ENCODE results near the gene UQCR11. TPM values are rescaled to one million over a fixed set of nuclear protein-coding genes. Genes with fewer than 3 reads are reported as not detected.

The UQCR11 gene
- total RNA-seq, 3 donors from 2014 or later (not counting 1 experiment from before 2014, with no cell fraction given) = 91.2 to 142 (median 99.1) TPM

- no peaks in the 10 kb centered on the region for H3K36me3 Mint-ChIP-seq
- no peaks in the 10 kb centered on the region for H3K27me3 Mint-ChIP-seq (ENCODE audit: low read depth in 2 of 2)
- no peak for TF ChIP-seq CTCF (IDR thresholded peaks at IDR 0.05)
- H3K9me3 ChIP-seq (ENCODE audit: control insufficient read depth, insufficient read depth, low read length) = no peaks in the 10 kb centered on the region
- peaks cover 20% of the 10 kb centered on the region for H3K36me3 ChIP-seq (ENCODE audit: control insufficient read depth, insufficient read depth, low read length)
- ATAC-seq (no peak), DNase-seq (no peak)
- no peak overlapping the region for H3K27ac Mint-ChIP-seq
- 97% methylated on average over 5 of the region's 5 CpGs for WGBS (ENCODE audit: insufficient coverage)
- intact Hi-C loops (cut with micrococcal nuclease) = no loop called here
- peaks cover 3% of the 10 kb centered on the region for H3K4me1 ChIP-seq (ENCODE audit: control insufficient read depth, insufficient read depth, low read length)
- H3K4me3 Mint-ChIP-seq = no peak overlapping the region
- no peak overlapping the region for H3K4me3 ChIP-seq (ENCODE audit: low read length)
- H3K27me3 ChIP-seq (ENCODE audit: control insufficient read depth, insufficient read depth, low read length) = no peaks in the 10 kb centered on the region
- peaks cover 0 to 10% of the 10 kb centered on the region in 2 donors for H3K4me1 Mint-ChIP-seq
- no peak overlapping the region for H3K27ac ChIP-seq (ENCODE audit: low read length)
- no peaks in the 10 kb centered on the region for H3K9me3 Mint-ChIP-seq
These were observed 29.6 kb upstream of the UQCR11 start for GRCh38 chr19:1634938-1635243.

- H3K4me3 Mint-ChIP-seq = no peak overlapping the region
- no peak overlapping the region for H3K27ac Mint-ChIP-seq
- no peaks in the 10 kb centered on the region for H3K9me3 Mint-ChIP-seq
- Histone ChIP-seq H3K4me1 (ENCODE audit: control insufficient read depth, insufficient read depth, low read length) (peaks cover 3% of the 10 kb centered on the region), H3K27ac (ENCODE audit: low read length) (no peak overlapping the region), H3K4me3 (ENCODE audit: low read length) (no peak overlapping the region), H3K36me3 (ENCODE audit: control insufficient read depth, insufficient read depth, low read length) (peaks cover 18% of the 10 kb centered on the region), H3K9me3 (ENCODE audit: control insufficient read depth, insufficient read depth, low read length) (no peaks in the 10 kb centered on the region), H3K27me3 (ENCODE audit: control insufficient read depth, insufficient read depth, low read length) (no peaks in the 10 kb centered on the region)
- intact Hi-C loops (cut with micrococcal nuclease) = no loop called here
- H3K4me1 Mint-ChIP-seq = peaks cover 0 to 5% of the 10 kb centered on the region in 2 donors
- H3K27me3 Mint-ChIP-seq (ENCODE audit: low read depth in 2 of 2) = no peaks in the 10 kb centered on the region
- ATAC-seq (no peak), DNase-seq (no peak)
- 98% methylated on average over 19 of the region's 19 CpGs for WGBS (ENCODE audit: insufficient coverage)
- no peak for TF ChIP-seq CTCF (IDR thresholded peaks at IDR 0.05)
- no peaks in the 10 kb centered on the region for H3K36me3 Mint-ChIP-seq
These were observed 29.1 kb upstream of the UQCR11 start for GRCh38 chr19:1634242-1634937.

GRCh38 chr19:1633269-1633826, 28.1 kb upstream of the UQCR11 start:
- no peak overlapping the region for H3K27ac Mint-ChIP-seq
- intact Hi-C loops (cut with micrococcal nuclease) = no loop called here
- H3K4me3 ChIP-seq (ENCODE audit: low read length) = no peak overlapping the region
- H3K36me3 Mint-ChIP-seq = no peaks in the 10 kb centered on the region
- H3K4me1 Mint-ChIP-seq = peaks cover 0 to 5% of the 10 kb centered on the region in 2 donors
- H3K4me1 ChIP-seq (ENCODE audit: control insufficient read depth, insufficient read depth, low read length) = peaks cover 3% of the 10 kb centered on the region
- no peak for DNase-seq
- peaks cover 11% of the 10 kb centered on the region for H3K36me3 ChIP-seq (ENCODE audit: control insufficient read depth, insufficient read depth, low read length)
- ATAC-seq = no peak
- no peak overlapping the region for H3K4me3 Mint-ChIP-seq
- no peaks in the 10 kb centered on the region for H3K27me3 ChIP-seq (ENCODE audit: control insufficient read depth, insufficient read depth, low read length)
- no peak overlapping the region for H3K27ac ChIP-seq (ENCODE audit: low read length)
- no peak for TF ChIP-seq CTCF (IDR thresholded peaks at IDR 0.05)
- no peaks in the 10 kb centered on the region for H3K9me3 Mint-ChIP-seq
- WGBS (ENCODE audit: insufficient coverage) = 97% methylated on average over 5 of the region's 11 CpGs
- no peaks in the 10 kb centered on the region for H3K27me3 Mint-ChIP-seq (ENCODE audit: low read depth in 2 of 2)
- no peaks in the 10 kb centered on the region for H3K9me3 ChIP-seq (ENCODE audit: control insufficient read depth, insufficient read depth, low read length)

Measured in natural killer cell (primary cell).